Measurements from ENCODE around the gene CD53. TPM values are rescaled to one million over a fixed set of nuclear protein-coding genes. Genes with fewer than 3 reads are reported as not detected.
A peak's percentile ranks its signal among the peaks of the same experiment; 100 is the strongest.
"Not testable (repeated sequence)": the region's sequence is repeated elsewhere in the genome, so short reads cannot be mapped to it uniquely, and the experiment has no call there.

Gene CD53
- polyA plus RNA-seq, 1 donor from 2014 or later, result 1,279 TPM

DNA sequence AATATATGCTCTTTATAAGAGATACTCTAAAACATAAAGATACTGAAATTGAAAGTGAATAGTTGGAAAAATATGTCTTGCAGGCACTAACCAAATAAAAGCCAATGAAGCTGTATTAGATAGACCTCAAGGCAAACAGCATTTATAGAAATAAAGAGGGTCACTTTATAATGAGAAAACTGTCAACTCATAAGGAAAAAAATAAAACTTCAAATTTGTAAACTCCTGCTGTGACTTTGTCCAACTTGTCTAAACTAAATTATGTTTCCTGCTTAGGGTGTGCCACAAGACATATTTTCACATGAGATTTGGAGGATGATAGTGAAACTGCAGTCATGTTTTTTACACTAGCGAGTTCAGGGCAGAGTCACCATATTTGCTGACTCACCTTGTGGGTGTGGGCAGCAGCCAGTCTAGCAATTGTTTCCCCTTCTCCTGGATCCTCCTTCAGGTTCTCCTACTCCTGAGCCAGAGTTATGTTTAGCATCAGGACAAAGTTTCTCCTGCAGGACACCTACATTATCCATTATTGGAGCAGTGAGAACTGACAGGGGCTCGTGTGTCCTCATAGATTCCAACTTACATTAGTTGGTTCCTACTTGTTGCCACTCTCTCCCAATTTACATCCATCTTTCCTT lies 43.8 kb downstream of the CD53 start:
- Mint-ChIP-seq H3K9me3 (peaks cover 1 to 4% (median 2%) of the 10 kb centered on the region in 3 donors), H3K4me3 (peak overlapping the region in 2 of 4 donors; percentile 8 to 17), H3K27ac (peak overlapping the region in 1 of 3 donors; percentile 43), H3K4me1 (peaks cover 3 to 6% (median 3%) of the 10 kb centered on the region in 3 donors), H3K27me3 (no peaks in the 10 kb centered on the region), H3K36me3 (peaks cover 14% of the 10 kb centered on the region)

DNA sequence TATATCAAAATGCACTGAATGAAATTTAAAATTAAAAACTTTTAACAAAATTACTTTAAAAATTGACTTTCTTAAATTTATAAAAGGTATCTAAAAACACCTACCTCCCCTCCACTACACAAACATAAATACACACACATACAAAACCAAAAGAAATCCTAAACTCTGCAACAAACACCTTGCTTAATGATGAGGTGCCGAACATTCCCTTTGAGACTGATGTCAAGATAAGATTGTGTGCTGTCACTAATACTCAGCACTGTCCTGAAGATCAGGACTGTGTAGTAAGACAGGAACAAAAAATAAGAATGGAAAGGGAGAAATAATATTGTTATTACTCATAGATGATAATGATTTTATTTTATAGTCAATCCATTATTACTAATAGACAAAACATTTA lies 45.1 kb downstream of the CD53 start:
- Mint-ChIP-seq H3K27me3 (no peaks in the 10 kb centered on the region), H3K36me3 (peaks cover 14% of the 10 kb centered on the region), H3K4me3 (no peak overlapping the region), H3K27ac (no peak overlapping the region), H3K9me3 (peaks cover 3 to 7% (median 6%) of the 10 kb centered on the region in 3 donors), H3K4me1 (peaks cover 3 to 6% (median 3%) of the 10 kb centered on the region in 3 donors)

DNA sequence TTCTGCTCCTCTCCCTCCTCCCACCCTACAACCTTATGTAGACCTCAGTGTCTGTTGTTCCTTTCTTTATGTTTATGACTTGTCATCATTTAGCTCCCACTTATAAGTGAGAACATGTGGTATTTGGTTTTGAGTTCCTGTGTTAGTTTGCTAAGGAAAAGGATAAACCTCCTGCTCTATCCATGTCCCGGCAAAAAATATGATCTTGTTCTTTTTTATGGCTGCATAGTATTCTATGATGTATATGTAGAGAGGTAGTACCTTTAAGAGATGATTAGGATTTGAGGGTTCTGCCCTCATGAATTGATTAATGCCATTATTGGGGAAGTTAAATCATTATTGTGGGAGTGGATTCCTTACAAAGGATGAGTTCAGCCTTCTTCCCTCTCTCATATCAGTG lies 49.0 kb downstream of the CD53 start:
- Mint-ChIP-seq H3K36me3 (peaks cover 11% of the 10 kb centered on the region), H3K4me1 (peaks cover 0 to under 1% (median 0%) of the 10 kb centered on the region in 3 donors), H3K27me3 (no peaks in the 10 kb centered on the region), H3K27ac (no peak overlapping the region), H3K9me3 (peaks cover 3 to 15% (median 7%) of the 10 kb centered on the region in 3 donors), H3K4me3 (no peak overlapping the region)

DNA sequence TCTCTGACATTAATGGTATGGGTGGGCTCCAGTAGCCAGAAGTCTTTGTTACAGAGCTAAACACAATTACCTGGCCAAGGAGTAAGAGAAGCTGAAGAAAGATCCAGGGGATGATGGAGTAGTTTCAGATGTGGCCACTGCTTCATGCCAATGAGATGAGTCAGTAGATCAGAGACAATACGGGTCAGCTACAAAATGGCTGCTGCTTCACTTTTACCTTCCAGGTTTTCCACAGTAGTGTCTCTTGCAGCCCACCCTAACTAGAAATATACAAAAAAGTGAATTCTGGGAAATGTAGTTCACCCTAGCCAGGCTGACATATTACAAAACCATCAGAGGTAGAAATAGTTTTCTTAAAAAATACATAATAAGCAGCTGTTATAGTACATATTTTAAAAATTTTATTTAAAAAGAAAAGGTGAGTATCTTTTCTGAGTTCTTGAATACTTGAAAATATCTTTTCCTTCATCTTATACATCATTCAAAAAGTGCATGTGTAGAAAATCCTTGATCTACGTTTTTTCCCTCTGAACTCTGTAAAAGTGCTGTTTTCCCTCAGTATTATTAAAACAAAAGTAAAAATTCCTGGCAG lies 54.6 kb downstream of the CD53 start:
- H3K36me3 Mint-ChIP-seq, result peaks cover 13% of the 10 kb centered on the region
- no peak overlapping the region for H3K4me3 Mint-ChIP-seq
- no peaks in the 10 kb centered on the region for H3K27me3 Mint-ChIP-seq
- H3K27ac Mint-ChIP-seq, result no peak overlapping the region
- H3K4me1 Mint-ChIP-seq, result peaks cover 4 to 5% (median 5%) of the 10 kb centered on the region in 3 donors
- H3K9me3 Mint-ChIP-seq, result peaks cover 1 to 25% (median 14%) of the 10 kb centered on the region in 3 donors

DNA sequence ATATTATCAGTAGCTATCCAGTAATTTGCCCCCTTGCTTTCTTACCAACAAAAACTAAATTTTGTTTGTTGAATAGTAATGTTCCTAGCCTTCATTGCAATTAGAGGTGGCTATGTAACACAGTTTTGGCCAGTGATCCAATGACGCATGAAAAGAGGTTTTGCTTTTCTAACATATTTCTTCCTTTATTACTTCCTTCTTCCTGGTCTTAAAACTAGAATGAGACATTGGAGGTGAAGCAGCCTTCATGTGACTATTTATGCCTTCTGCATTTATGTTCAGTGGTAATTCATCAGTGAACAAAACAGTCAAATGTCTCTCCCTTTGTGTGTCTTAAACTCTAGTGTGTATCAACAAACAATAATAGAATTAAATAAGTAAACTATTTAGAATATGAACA lies 55.2 kb downstream of the CD53 start:
- peaks cover 1 to 25% (median 14%) of the 10 kb centered on the region in 3 donors for H3K9me3 Mint-ChIP-seq
- no peak overlapping the region for H3K27ac Mint-ChIP-seq
- H3K4me1 Mint-ChIP-seq, result peaks cover 4 to 5% (median 5%) of the 10 kb centered on the region in 3 donors
- no peak overlapping the region for H3K4me3 Mint-ChIP-seq
- peaks cover 13% of the 10 kb centered on the region for H3K36me3 Mint-ChIP-seq
- H3K27me3 Mint-ChIP-seq, result no peaks in the 10 kb centered on the region

DNA sequence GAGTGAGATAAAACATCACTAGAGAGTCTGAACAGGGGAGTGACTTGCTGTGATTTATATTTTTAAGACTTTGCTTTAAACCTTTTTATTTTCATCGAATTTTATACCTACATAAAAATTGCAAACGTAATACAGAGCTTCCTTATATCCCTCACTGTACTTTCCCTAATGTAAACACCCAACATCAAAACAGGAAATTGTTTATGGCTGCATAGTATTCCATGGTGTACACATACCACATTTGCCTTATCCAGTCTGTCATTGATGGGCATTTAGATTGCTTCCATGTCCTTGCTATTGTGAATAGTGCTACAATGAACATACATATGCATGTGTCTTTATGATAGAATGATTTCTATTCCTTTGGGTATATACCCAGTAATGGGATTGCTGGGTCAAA lies 56.0 kb downstream of the CD53 start:
- Mint-ChIP-seq H3K27ac (no peak overlapping the region), H3K4me1 (peaks cover 4 to 5% (median 5%) of the 10 kb centered on the region in 3 donors)

DNA sequence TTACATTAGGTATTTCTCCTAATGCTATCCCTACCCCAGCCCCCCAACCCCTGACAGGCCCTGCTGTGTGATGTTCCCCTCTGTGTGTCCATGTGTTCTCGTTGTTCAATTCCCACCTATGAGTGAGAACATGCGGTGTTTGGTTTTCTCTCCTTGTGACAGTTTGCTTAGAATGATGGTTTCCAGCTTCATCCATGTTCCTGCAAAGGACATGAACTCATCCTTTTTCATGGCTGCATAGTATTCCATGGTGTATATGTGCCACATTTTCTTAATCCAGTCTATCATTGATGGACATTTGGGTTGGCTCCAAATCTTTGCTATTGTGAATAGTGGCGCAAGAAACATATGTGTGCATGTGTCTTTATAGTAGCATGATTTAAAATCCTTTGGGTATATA lies 58.1 kb downstream of the CD53 start:
- Mint-ChIP-seq H3K36me3 (peaks cover 20% of the 10 kb centered on the region), H3K27ac (peak overlapping the region in 1 of 3 donors; percentile 81), H3K9me3 (peaks cover 1 to 23% (median 21%) of the 10 kb centered on the region in 3 donors)
- H3K27me3 Mint-ChIP-seq, H3K4me1 Mint-ChIP-seq, H3K4me3 Mint-ChIP-seq: not testable (repeated sequence)

More for the DNA sequence above, 56.0 kb downstream of the CD53 start:
- Mint-ChIP-seq H3K9me3 (peaks cover 1 to 25% (median 14%) of the 10 kb centered on the region in 3 donors), H3K4me3 (no peak overlapping the region), H3K36me3 (peaks cover 15% of the 10 kb centered on the region), H3K27me3 (no peaks in the 10 kb centered on the region)

DNA sequence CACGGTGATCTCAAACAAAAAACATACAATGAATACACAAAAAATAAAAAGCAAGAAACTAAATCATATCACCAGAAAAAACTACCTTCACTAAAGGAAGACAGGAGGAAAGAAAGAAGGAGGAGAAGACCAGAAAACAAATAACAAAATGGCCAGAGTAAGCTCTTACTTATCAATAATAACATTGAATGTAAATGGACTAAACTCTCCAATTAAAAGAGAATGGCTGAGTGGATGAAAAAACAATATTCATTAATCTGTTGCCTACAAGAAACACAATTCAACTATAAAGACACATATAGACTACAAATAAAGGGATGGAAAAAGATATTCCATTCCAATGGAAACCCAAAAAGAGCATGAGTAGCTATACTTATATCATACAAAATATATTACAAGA lies 63.6 kb downstream of the CD53 start:
- H3K27ac Mint-ChIP-seq, result no peak overlapping the region
- H3K4me3 Mint-ChIP-seq, result no peak overlapping the region
- peaks cover 12% of the 10 kb centered on the region for H3K36me3 Mint-ChIP-seq
- H3K9me3 Mint-ChIP-seq, result peaks cover 8 to 33% (median 22%) of the 10 kb centered on the region in 3 donors
- H3K27me3 Mint-ChIP-seq, result no peaks in the 10 kb centered on the region
- H3K4me1 Mint-ChIP-seq, result no peaks in the 10 kb centered on the region

DNA sequence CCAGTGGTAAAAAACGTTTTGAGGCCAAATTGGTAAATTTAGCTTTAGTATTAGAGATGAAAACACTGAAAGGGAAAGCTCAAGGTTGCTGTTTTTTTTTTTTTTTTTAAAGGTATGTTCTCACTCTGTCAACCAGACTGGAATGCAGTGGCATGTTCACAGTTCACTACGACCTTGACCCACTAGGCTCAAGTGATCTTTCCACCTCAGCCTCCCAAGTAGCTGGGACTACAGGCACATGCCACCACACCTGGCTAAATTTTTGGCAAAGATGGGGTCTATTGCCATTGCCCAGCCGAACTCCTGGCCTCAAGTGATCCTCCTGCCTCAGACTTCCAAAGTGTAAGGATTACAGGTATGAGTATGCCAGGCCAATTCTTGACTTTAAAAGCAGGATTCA lies 71.9 kb downstream of the CD53 start:
- Mint-ChIP-seq H3K9me3 (peaks cover 0 to 5% (median 1%) of the 10 kb centered on the region in 3 donors), H3K4me1 (no peaks in the 10 kb centered on the region), H3K36me3 (peaks cover 14% of the 10 kb centered on the region), H3K27me3 (no peaks in the 10 kb centered on the region), H3K27ac (no peak overlapping the region), H3K4me3 (no peak overlapping the region)

DNA sequence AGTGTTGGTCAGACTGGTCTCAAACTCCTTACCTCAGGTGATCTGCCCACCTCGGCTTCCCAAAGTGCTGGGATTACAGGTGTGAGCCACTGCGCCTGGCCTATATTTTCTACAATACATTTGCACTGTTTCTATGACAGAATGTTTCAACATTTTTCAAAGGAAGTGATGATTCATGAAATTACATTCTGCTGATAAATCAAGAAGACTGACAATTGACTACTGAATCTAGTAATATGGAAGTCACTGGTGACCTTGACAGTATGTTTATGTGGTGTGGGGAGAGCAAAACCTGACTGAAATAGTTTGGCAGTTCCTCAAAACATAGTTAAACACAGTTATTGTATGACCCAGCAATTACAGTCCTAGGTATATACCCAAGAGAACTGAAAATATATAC lies 72.7 kb downstream of the CD53 start:
- no peak overlapping the region for H3K4me3 Mint-ChIP-seq
- peaks cover 0 to 3% (median 0%) of the 10 kb centered on the region in 3 donors for H3K9me3 Mint-ChIP-seq
- no peaks in the 10 kb centered on the region for H3K27me3 Mint-ChIP-seq
- H3K4me1 Mint-ChIP-seq, result no peaks in the 10 kb centered on the region
- peaks cover 23% of the 10 kb centered on the region for H3K36me3 Mint-ChIP-seq
- peak overlapping the region in 1 of 3 donors; percentile 11 for H3K27ac Mint-ChIP-seq

DNA sequence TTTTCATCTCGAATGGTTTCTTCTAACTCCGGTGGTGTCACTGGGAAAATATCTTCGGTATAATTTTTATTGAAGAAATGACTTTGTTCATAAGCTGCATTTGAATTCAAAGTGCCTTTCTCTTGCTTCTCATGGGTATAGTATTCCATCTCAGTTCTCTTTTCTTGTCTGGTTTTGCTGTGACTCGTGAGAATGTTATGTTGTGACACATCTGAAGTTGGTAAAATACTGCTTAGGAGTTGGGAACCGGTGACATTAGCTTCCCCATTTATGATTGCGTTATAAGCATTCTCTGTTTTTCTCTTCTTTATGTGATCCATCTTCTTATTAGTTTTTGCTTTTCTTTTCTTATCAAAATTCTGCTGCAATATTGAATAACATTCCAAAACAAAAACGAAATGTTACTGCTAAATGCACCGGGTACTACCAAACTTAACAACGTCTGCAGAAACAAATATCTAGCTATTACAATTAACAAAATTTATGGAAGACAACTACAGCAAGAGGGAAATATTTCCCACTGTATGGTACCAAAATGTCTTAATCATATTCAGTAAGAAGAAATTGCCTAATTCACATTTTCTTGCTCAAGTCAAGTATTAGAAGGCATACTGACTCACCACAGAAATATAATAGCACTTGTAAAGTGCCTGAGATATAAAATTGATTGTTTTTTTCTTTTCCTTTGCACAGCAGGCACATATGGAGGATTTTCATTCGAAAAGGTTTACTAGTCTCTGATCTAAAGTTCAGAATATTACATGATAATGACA lies 75.3 kb downstream of the CD53 start:
- Mint-ChIP-seq H3K4me1 (peaks cover 0 to 2% (median 2%) of the 10 kb centered on the region in 3 donors), H3K9me3 (peaks cover 0 to 3% (median 3%) of the 10 kb centered on the region in 3 donors), H3K27me3 (no peaks in the 10 kb centered on the region), H3K4me3 (no peak overlapping the region), H3K36me3 (peaks cover 34% of the 10 kb centered on the region), H3K27ac (no peak overlapping the region)

Other genes starting within 250 kb of the CD53 start
- 55.9 TPM for gene KCNA3, start 198.2 kb upstream of the CD53 start, polyA plus RNA-seq
- 36.8 TPM for gene LRIF1, start 90.8 kb downstream of the CD53 start, polyA plus RNA-seq

Measured in IgD-negative memory B cell (primary cell).